PFSK-1 (cell line): ENCODE results near the gene AFF2.

ENCODE experiments used
- REST ChIP-seq, 2 experiments: IDR thresholded peaks; 2 replicates each; pipeline versions ENCODE4 v1.6.1 to v1.8.0; 2011 to 2012; ENCODE audit warnings: low read depth in 2 of 2, low read length in 2 of 2, control low read depth in 1 of 2, inconsistent platforms in 1 of 2, mild to moderate bottlenecking in 1 of 2, moderate library complexity in 1 of 2; ENCODE audit not compliant: insufficient read depth in 1 of 2
- SIN3A ChIP-seq: IDR thresholded peaks from 2 replicates; pipeline ENCODE4 v1.6.1; 2012; ENCODE audit warnings: mild to moderate bottlenecking, low read length, moderate library complexity, borderline replicate concordance; ENCODE audit not compliant: insufficient read depth

GRCh38 chrX:148929686-148930085 is 429.3 kb downstream of the AFF2 start:
- TF ChIP-seq SIN3A (no peak), REST (IDR thresholded peaks at IDR 0.05; ENCODE audit: insufficient read depth in 1 of 2, low read depth in 2 of 2, low read length in 2 of 2) (no peak)
